ENCODE results near the gene CCDC91. TPM values are rescaled to one million over a fixed set of nuclear protein-coding genes. Genes with fewer than 3 reads are reported as not detected.

Gene CCDC91
- total RNA-seq, 1 donor from 2014 or later, result 23.2 TPM

- H3K27me3 Mint-ChIP-seq, result no peaks in the 10 kb centered on the region
- TF ChIP-seq CTCF (conservative IDR thresholded peaks at IDR 0.05), result no peak
- no peak overlapping the region for H3K4me3 Mint-ChIP-seq
- no peak overlapping the region for H3K27ac Mint-ChIP-seq
- H3K9me3 Mint-ChIP-seq, result no peaks in the 10 kb centered on the region
- H3K36me3 Mint-ChIP-seq, result peaks cover 4% of the 10 kb centered on the region
- DNase-seq (ENCODE audit: extremely low spot score, unreplicated experiment), result no peak
- H3K4me1 Mint-ChIP-seq (ENCODE audit: unreplicated experiment), result no peaks in the 10 kb centered on the region
Observed at GRCh38 chr12:28578833-28579252, 388.6 kb downstream of the CCDC91 start.

- Mint-ChIP-seq H3K27ac (no peak overlapping the region), H3K4me1 (ENCODE audit: unreplicated experiment) (no peaks in the 10 kb centered on the region), H3K27me3 (no peaks in the 10 kb centered on the region), H3K9me3 (no peaks in the 10 kb centered on the region), H3K36me3 (no peaks in the 10 kb centered on the region), H3K4me3 (no peak overlapping the region)
- DNase-seq (ENCODE audit: extremely low spot score, unreplicated experiment), result no peak
- no peak for TF ChIP-seq CTCF (conservative IDR thresholded peaks at IDR 0.05)
Observed at GRCh38 chr12:28582672-28583376, 392.6 kb downstream of the CCDC91 start.

DNA sequence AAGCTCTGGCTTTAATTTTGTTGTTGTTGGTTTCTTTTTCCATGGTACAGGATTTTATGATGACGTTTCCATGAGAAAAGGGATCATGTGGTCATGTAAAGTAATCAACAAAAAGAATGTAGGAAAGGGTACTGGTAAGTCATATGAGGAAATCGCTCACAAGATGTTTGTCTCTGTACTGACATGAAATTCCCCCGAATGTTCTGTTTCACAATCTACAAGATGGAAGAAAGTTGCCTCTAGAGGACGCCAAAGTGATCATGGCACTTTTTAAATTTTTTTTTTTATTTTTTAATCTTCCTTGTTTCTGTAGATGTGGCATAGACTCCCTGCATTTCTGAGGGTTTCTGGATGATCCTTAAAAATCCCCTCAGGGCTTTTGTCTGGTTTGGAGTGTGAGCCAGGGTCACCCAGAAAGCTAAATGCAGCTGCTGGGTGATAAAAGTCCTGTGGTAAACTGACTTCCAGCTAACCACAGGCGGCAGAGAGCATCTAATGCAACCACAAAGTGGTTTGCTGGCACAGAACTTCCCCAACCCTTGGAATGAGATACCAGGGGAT, 393.5 kb downstream of the CCDC91 start:
- Mint-ChIP-seq H3K9me3 (no peaks in the 10 kb centered on the region), H3K27ac (no peak overlapping the region), H3K27me3 (no peaks in the 10 kb centered on the region), H3K36me3 (no peaks in the 10 kb centered on the region), H3K4me3 (no peak overlapping the region), H3K4me1 (ENCODE audit: unreplicated experiment) (no peaks in the 10 kb centered on the region)
- TF ChIP-seq CTCF (conservative IDR thresholded peaks at IDR 0.05), result no peak
- DNase-seq (ENCODE audit: extremely low spot score, unreplicated experiment), result no peak

- no peak for TF ChIP-seq CTCF (conservative IDR thresholded peaks at IDR 0.05)
- H3K27ac Mint-ChIP-seq, result no peak overlapping the region
Observed at GRCh38 chr12:28585146-28585545, 394.9 kb downstream of the CCDC91 start.

DNA sequence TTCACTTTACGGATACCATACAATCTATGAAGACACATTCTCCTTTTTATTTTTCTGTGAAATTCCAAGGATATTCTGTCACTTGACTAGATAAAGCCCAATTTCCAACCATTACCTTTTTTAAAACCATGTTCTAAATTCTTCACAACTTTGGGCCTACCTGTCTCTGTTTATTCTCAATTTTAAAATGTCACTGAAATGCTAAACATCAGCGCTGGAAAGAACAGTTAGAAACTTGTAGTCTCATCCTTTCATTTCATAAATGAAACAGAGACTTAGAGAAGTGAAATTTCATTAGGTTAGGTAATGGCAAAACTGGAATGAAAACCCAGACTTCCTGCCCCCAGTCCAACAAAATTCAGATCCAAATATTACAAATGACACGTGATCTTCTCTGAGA, 396.2 kb downstream of the CCDC91 start:
- no peak for DNase-seq (ENCODE audit: extremely low spot score, unreplicated experiment)
- Mint-ChIP-seq H3K4me1 (ENCODE audit: unreplicated experiment) (no peaks in the 10 kb centered on the region), H3K27ac (no peak overlapping the region), H3K27me3 (no peaks in the 10 kb centered on the region), H3K4me3 (no peak overlapping the region), H3K9me3 (no peaks in the 10 kb centered on the region), H3K36me3 (no peaks in the 10 kb centered on the region)
- TF ChIP-seq CTCF (conservative IDR thresholded peaks at IDR 0.05), result no peak

More at GRCh38 chr12:28585146-28585545, 394.9 kb downstream of the CCDC91 start:
- no peak for DNase-seq (ENCODE audit: extremely low spot score, unreplicated experiment)
- H3K27me3 Mint-ChIP-seq, result no peaks in the 10 kb centered on the region
- H3K9me3 Mint-ChIP-seq, result no peaks in the 10 kb centered on the region
- no peak overlapping the region for H3K4me3 Mint-ChIP-seq
- no peaks in the 10 kb centered on the region for H3K36me3 Mint-ChIP-seq
- no peaks in the 10 kb centered on the region for H3K4me1 Mint-ChIP-seq (ENCODE audit: unreplicated experiment)

Data from type B pancreatic cell (in vitro differentiated cells).